Heart right ventricle (tissue), 16 donors: ENCODE results near the gene PMM2. TPM values are rescaled to one million over a fixed set of nuclear protein-coding genes. Genes with fewer than 3 reads are reported as not detected.

Experiments
- ATAC-seq, 8 donors: fragments of 200-7000 bp; cut with Tn5 transposase; one replicate each; pipeline ENCODE4 v1.9.1; 2020; ENCODE audit warnings: mild to moderate bottlenecking in 8 of 8, moderate library complexity in 8 of 8, moderate number of reproducible peaks in 1 of 8
- DNase-seq, 2 donors: peaks; one replicate each; pipeline ENCODE4 v3.0.0-alpha.2; 2020
- H3K27ac ChIP-seq, 10 donors: fragments of 200-600 bp; sonication (generic) in 2 of 10; one replicate each; pipeline versions ENCODE4 v1.5.0 to v1.8.0; 2020 to 2022; ENCODE audit warnings: mild to moderate bottlenecking in 3 of 10
- H3K27me3 ChIP-seq, 7 donors: fragments of 200-600 bp; one replicate each; pipeline ENCODE4 v1.8.0; 2021 to 2022; ENCODE audit warnings: mild to moderate bottlenecking in 2 of 7
- H3K36me3 ChIP-seq, 9 donors: fragments of 200-600 bp; sonication (generic) in 1 of 9; one replicate each; pipeline versions ENCODE4 v1.5.0 to v1.8.0; 2020 to 2022; ENCODE audit warnings: mild to moderate bottlenecking in 2 of 9
- H3K4me1 ChIP-seq, 9 donors: fragments of 200-600 bp; sonication (generic) in 1 of 9; one replicate each; pipeline versions ENCODE4 v1.5.0 to v1.8.0; 2020 to 2022; ENCODE audit warnings: mild to moderate bottlenecking in 4 of 9
- H3K4me3 ChIP-seq, 10 donors: fragments of 200-600 bp; sonication (generic) in 2 of 10; one replicate each; pipeline versions ENCODE4 v1.5.0 to v1.8.0; 2020 to 2022; ENCODE audit warnings: mild to moderate bottlenecking in 7 of 10, moderate library complexity in 2 of 10
- H3K9me3 ChIP-seq, 11 donors: fragments of 200-600 bp in 10 of 11; sonication (generic) in 2 of 11; one replicate each; pipeline versions ENCODE4 v1.5.0 to v1.8.0; 2013 to 2022; ENCODE audit warnings: mild to moderate bottlenecking in 2 of 11, control low read depth in 1 of 11, moderate library complexity in 1 of 11
- CTCF ChIP-seq, 9 donors: fragments of 200-600 bp; sonication (generic) in 2 of 9; IDR thresholded peaks; one replicate each; pipeline versions ENCODE4 v1.5.0 to v1.8.0; 2021 to 2022; ENCODE audit warnings: antibody characterized with exemption in 9 of 9, mild to moderate bottlenecking in 5 of 9, moderate library complexity in 1 of 9
- WGBS, 2 donors: extraction: QIAGEN DNeasy Blood & Tissue Kit; methylation state at CpG; one replicate each; pipeline ENCODE4 v1.1.7; 2013; ENCODE audit warnings: inconsistent platforms in 1 of 2; 5-methylcytosine and 5-hydroxymethylcytosine counted together
- intact Hi-C, 10 donors: fragments of 100-400 bp; cut with DNase I; formaldehyde crosslinking; loops; one replicate each; pipeline versions ENCODE4 v1.11.1 to v1.14.2; 2022
- polyA plus RNA-seq, 2 donors: library from polyadenylated mRNA; stranded (reverse); fragments of 200-250 nt; gene quantifications; one replicate each; pipeline ENCODE4 v1.2.3, GENCODE V29; 2013
- total RNA-seq, 10 donors: library from RNA; stranded (reverse); fragmentation: NEBNext Ultra II Directional in 3 of 10; extraction: Animal tissue kit (Norgen Biotek cat#: 25700) in 3 of 10; gene quantifications; one replicate each; pipeline versions ENCODE4 v1.2.1 to v1.2.4, GENCODE V29; 2021 to 2023
- donor health status: Arrhythmogenic right ventricular cardiomyopathy.
- donor health status: ischemic (EF 13 %, LVEDD 7.1; RV severe dilation, severe dysfunction).
- donor health status: healthy with polysubstance abuse.
- donor health status: DM: no; HTN: yes; CAD: no.
- donor health status: DM: no; HTN: no; CAD: no.
- donor health status: ischemic (EF 25% LVEDD 6.9; RV normal size, moderate dysfunction).
- donor health status: ischemic (EF 25% LVEDD 5.7; RV mildly dilated, moderate dysfunction).
- donor health status: healthy.
- donor health status: DM: yes; HTN: yes; CAD: no.
- donor health status: Ischemic cardiomyopathy.
- donor health status: ischemic (EF 35%, LVEDD 5.7; RV mildly dilated, moderate dysfunction).
- donor health status: nonischemic (EF 11% LVEDD 7.7; RV severe dilation, severe dysfunction).
- donor health status: DM: yes; HTN: yes; CAD: no.
- donor health status: PGD.
- donor health status: ischemic (EF 29% LVEDD 5.4; RV normal size, mild dysfunction).
- donor health status: nonischemic (EF 23%, LVEDD 6.1; RV moderate dilation, normal function).

The PMM2 gene
- total and polyA plus RNA-seq, 12 donors, result 9.4 to 25.9 (median 13.9) TPM

- ATAC-seq (peak in 6 of 8 donors; percentile 16 to 41 (median 26)), DNase-seq (no peak)
- Histone ChIP-seq H3K27ac (no peak overlapping the region), H3K4me1 (peaks cover 0 to 31% (median 21%) of the 10 kb centered on the region in 9 donors), H3K36me3 (peaks cover 0 to 19% (median 12%) of the 10 kb centered on the region in 9 donors), H3K27me3 (peaks cover 0 to 21% (median 0%) of the 10 kb centered on the region in 7 donors), H3K4me3 (no peak overlapping the region), H3K9me3 (no peaks in the 10 kb centered on the region)
- WGBS, 2 donors, result 11 to 13% methylated on average over 20 of the region's 20 CpGs
- intact Hi-C loops, result loop anchor here in 1 of 10 donors (10.0 kb wide), 1 partner anchor 321 kb away; no protein-coding TSS in a partner anchor
- TF ChIP-seq CTCF (IDR thresholded peaks at IDR 0.05), result no peak
Observed at GRCh38 chr16:8885674-8886592, 88.3 kb downstream of the PMM2 start.

GRCh38 chr16:8886593-8887430, 89.2 kb downstream of the PMM2 start:
- Histone ChIP-seq H3K9me3 (no peaks in the 10 kb centered on the region), H3K27ac (no peak overlapping the region), H3K27me3 (peaks cover 0 to 21% (median 0%) of the 10 kb centered on the region in 7 donors), H3K36me3 (peaks cover 0 to 28% (median 20%) of the 10 kb centered on the region in 9 donors), H3K4me3 (no peak overlapping the region), H3K4me1 (peaks cover 0 to 31% (median 21%) of the 10 kb centered on the region in 9 donors)
- intact Hi-C loops, result loop anchor here in 1 of 10 donors (10.0 kb wide), 1 partner anchor 322 kb away; no protein-coding TSS in a partner anchor
- ATAC-seq (no peak), DNase-seq (no peak)
- WGBS, 2 donors, result 72 to 74% methylated on average over 19 of the region's 19 CpGs
- no peak for TF ChIP-seq CTCF (IDR thresholded peaks at IDR 0.05)

GRCh38 chr16:8887431-8887765, 89.8 kb downstream of the PMM2 start:
- no peak for DNase-seq
- Histone ChIP-seq H3K27ac (no peak overlapping the region), H3K27me3 (peaks cover 0 to 18% (median 0%) of the 10 kb centered on the region in 7 donors), H3K36me3 (peaks cover 0 to 34% (median 20%) of the 10 kb centered on the region in 9 donors), H3K4me3 (no peak overlapping the region), H3K9me3 (no peaks in the 10 kb centered on the region), H3K4me1 (peaks cover 0 to 31% (median 21%) of the 10 kb centered on the region in 9 donors)
- ATAC-seq, result no peak
- 86 to 87% methylated on average over 6 of the region's 6 CpGs for WGBS, 2 donors
- TF ChIP-seq CTCF (IDR thresholded peaks at IDR 0.05), result no peak
- intact Hi-C loops, result loop anchor here in 1 of 10 donors (10.0 kb wide), 1 partner anchor 323 kb away; no protein-coding TSS in a partner anchor
